Peyer's patch (tissue), 4 donors: ENCODE data around the gene SLC29A1. TPM values are rescaled to one million over a fixed set of nuclear protein-coding genes. Genes with fewer than 3 reads are reported as not detected.

Experiments used
- DNase-seq, 3 donors: peaks; one replicate each; pipeline ENCODE4 v3.0.0-alpha.2; 2017 to 2019
- H3K27ac ChIP-seq, 4 donors: fragments of 200-600 bp; sonication (generic); one replicate each; pipeline ENCODE4 v1.5.1; 2016 to 2019
- H3K27me3 ChIP-seq, 2 donors: fragments of 200-600 bp; sonication (generic); one replicate each; pipeline ENCODE4 v1.5.1; 2019
- H3K36me3 ChIP-seq, 3 donors: fragments of 200-600 bp; sonication (generic); one replicate each; pipeline ENCODE4 v1.5.1; 2016 to 2019
- H3K4me1 ChIP-seq, 4 donors: fragments of 200-600 bp; sonication (generic); one replicate each; pipeline ENCODE4 v1.5.1; 2016 to 2019
- H3K4me3 ChIP-seq, 4 donors: fragments of 200-600 bp; sonication (generic); 1 replicate in 3 of 4; 2 replicates in 1 of 4; pipeline ENCODE4 v1.5.1; 2016 to 2019; ENCODE audit warnings: mild to moderate bottlenecking in 1 of 4
- H3K9me3 ChIP-seq, 4 donors: fragments of 200-600 bp; sonication (generic); one replicate each; pipeline ENCODE4 v1.5.1; 2016 to 2019; ENCODE audit warnings: mild to moderate bottlenecking in 1 of 4
- POLR2A ChIP-seq, 2 donors: fragments of 450-650 bp; IDR thresholded peaks; one replicate each; pipeline ENCODE4 v1.5.1; 2017; ENCODE audit warnings: antibody characterized with exemption in 2 of 2, mild to moderate bottlenecking in 2 of 2, moderate library complexity in 2 of 2
- total RNA-seq, 4 donors: library from RNA; depleted of rRNA; stranded (reverse); fragments of >200 nt; gene quantifications; one replicate each; pipeline ENCODE4 v1.1.0, GENCODE V29; 2016
- TF ChIP-seq, protein P1 (sequence below), 6 experiments: fragments of 450-650 bp in 4 of 6; fragments of 200-600 bp in 2 of 6; sonication (generic) in 1 of 6; IDR thresholded peaks; one replicate each; pipeline ENCODE4 v1.5.1; 2017 to 2019; ENCODE audit warnings: antibody characterized with exemption in 6 of 6, mild to moderate bottlenecking in 3 of 6, moderate library complexity in 1 of 6

Gene SLC29A1
- total RNA-seq, 4 donors from 2014 or later: 4.4 to 25.6 (median 19.5) TPM

DNA sequence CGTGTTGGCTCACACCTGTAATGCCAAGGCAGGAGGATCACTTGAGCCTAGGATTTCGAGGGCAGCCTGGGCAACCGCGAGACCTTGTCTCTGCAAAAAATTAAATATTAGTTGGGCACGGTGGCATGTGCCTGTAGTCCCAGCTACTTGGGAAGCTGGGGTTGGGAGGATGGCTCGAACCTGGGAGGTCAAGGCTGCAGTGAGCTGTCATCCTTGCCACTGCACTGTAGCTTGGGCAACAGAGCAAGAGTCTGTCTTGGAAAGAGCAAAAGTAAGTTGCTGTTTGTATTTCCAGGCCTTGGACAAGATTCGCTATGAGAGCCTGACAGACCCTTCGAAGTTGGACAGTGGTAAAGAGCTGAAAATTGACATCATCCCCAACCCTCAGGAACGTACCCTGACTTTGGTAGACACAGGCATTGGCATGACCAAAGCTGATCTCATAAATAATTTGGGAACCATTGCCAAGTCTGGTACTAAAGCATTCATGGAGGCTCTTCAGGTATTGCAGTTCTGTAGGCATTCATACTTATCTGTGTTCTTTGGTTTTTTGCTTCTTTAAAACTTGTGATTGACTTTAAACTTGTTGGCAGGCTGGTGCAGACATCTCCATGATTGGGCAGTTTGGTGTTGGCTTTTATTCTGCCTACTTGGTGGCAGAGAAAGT is 25.8 kb downstream of the SLC29A1 start:
- Histone ChIP-seq H3K4me3 (no peak overlapping the region), H3K4me1 (peaks cover 0 to 39% (median 10%) of the 10 kb centered on the region in 4 donors), H3K9me3 (no peaks in the 10 kb centered on the region), H3K36me3 (peaks cover 0 to 54% (median 0%) of the 10 kb centered on the region in 3 donors), H3K27me3 (no peaks in the 10 kb centered on the region), H3K27ac (peak overlapping the region in 1 of 4 donors; percentile 92)
- no peak for TF ChIP-seq POLR2A (IDR thresholded peaks at IDR 0.05)
- TF ChIP-seq, protein P1, sequence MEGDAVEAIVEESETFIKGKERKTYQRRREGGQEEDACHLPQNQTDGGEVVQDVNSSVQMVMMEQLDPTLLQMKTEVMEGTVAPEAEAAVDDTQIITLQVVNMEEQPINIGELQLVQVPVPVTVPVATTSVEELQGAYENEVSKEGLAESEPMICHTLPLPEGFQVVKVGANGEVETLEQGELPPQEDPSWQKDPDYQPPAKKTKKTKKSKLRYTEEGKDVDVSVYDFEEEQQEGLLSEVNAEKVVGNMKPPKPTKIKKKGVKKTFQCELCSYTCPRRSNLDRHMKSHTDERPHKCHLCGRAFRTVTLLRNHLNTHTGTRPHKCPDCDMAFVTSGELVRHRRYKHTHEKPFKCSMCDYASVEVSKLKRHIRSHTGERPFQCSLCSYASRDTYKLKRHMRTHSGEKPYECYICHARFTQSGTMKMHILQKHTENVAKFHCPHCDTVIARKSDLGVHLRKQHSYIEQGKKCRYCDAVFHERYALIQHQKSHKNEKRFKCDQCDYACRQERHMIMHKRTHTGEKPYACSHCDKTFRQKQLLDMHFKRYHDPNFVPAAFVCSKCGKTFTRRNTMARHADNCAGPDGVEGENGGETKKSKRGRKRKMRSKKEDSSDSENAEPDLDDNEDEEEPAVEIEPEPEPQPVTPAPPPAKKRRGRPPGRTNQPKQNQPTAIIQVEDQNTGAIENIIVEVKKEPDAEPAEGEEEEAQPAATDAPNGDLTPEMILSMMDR (IDR thresholded peaks at IDR 0.05): no peak
- no peak for DNase-seq

DNA sequence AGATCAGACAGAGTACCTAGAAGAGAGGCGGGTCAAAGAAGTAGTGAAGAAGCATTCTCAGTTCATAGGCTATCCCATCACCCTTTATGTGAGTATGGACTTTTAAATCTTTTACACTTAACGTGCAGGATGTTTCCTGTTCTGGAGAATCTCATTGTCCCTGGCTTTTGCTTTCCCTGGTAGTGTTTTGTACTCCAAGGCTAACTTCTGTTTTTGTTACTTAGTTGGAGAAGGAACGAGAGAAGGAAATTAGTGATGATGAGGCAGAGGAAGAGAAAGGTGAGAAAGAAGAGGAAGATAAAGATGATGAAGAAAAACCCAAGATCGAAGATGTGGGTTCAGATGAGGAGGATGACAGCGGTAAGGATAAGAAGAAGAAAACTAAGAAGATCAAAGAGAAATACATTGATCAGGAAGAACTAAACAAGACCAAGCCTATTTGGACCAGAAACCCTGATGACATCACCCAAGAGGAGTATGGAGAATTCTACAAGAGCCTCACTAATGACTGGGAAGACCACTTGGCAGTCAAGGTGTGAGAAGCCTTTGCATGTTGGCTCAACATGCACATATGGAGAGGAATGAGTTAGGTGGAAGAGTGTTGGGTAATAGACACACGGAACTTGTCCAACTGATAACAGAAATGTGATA is 26.8 kb downstream of the SLC29A1 start:
- no peaks in the 10 kb centered on the region for H3K27me3 ChIP-seq
- no peaks in the 10 kb centered on the region for H3K9me3 ChIP-seq
- H3K27ac ChIP-seq: no peak overlapping the region
- H3K36me3 ChIP-seq: peaks cover 0 to 64% (median 0%) of the 10 kb centered on the region in 3 donors
- peaks cover 0 to 41% (median 10%) of the 10 kb centered on the region in 4 donors for H3K4me1 ChIP-seq
- TF ChIP-seq POLR2A (IDR thresholded peaks at IDR 0.05): no peak
- TF ChIP-seq, protein P1 (IDR thresholded peaks at IDR 0.05): no peak
- DNase-seq: no peak
- H3K4me3 ChIP-seq: no peak overlapping the region

DNA sequence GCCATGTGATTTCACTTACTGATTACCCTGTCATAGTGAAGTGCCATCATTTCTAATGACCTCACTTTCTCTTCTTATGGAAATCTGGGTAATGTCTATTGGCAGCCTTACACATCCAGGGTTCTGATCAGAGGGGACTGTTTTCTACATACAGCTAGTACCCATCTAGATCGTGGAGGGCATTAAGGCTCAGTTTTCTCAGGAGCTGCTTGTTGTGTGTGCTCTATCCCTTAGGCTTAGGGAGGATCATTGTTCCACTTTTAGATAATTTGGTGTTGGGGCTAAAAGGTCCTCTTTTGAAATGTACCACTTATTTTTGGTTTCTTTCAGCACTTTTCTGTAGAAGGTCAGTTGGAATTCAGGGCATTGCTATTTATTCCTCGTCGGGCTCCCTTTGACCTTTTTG is 27.3 kb downstream of the SLC29A1 start:
- Histone ChIP-seq H3K27ac (no peak overlapping the region), H3K4me3 (no peak overlapping the region)

DNA sequence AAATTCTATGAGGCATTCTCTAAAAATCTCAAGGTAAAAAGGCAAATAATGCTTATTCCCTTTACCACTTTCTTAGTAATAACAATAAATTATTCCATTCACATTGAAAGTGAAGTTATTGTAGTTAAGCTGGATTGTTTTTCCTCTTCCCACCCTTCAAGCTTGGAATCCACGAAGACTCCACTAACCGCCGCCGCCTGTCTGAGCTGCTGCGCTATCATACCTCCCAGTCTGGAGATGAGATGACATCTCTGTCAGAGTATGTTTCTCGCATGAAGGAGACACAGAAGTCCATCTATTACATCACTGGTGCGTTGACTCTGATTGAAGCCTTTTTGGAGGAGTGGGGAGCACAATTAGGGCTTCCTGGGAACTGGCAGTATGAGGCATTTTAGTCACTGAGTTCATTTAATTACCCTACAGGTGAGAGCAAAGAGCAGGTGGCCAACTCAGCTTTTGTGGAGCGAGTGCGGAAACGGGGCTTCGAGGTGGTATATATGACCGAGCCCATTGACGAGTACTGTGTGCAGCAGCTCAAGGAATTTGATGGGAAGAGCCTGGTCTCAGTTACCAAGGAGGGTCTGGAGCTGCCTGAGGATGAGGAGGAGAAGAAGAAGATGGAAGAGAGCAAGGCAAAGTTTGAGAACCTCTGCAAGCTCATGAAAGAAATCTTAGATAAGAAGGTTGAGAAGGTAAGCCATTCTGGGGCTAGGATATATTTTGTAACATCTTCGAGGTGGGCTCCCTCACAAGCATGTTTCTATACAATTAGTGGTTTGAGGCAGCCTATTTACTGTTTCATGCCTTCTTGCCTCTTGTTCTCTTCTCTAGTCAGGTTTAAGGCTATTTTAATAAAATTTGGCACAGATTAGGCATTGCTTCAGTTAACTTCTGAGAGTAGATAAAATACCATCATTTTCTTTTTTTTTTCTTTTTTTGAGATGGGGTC is 28.5 kb downstream of the SLC29A1 start:
- H3K4me1 ChIP-seq: peaks cover 4 to 43% (median 11%) of the 10 kb centered on the region in 4 donors
- peaks cover 0 to 65% (median 0%) of the 10 kb centered on the region in 3 donors for H3K36me3 ChIP-seq
- H3K27ac ChIP-seq: no peak overlapping the region
- no peak for TF ChIP-seq POLR2A (IDR thresholded peaks at IDR 0.05)
- TF ChIP-seq, protein P1 (IDR thresholded peaks at IDR 0.05): no peak
- no peak overlapping the region for H3K4me3 ChIP-seq
- DNase-seq: no peak
- no peaks in the 10 kb centered on the region for H3K27me3 ChIP-seq
- H3K9me3 ChIP-seq: no peaks in the 10 kb centered on the region

More for the DNA sequence above, 27.3 kb downstream of the SLC29A1 start:
- DNase-seq: no peak
- TF ChIP-seq, protein P1 (IDR thresholded peaks at IDR 0.05): no peak
- TF ChIP-seq POLR2A (IDR thresholded peaks at IDR 0.05): no peak
- Histone ChIP-seq H3K9me3 (no peaks in the 10 kb centered on the region), H3K27me3 (no peaks in the 10 kb centered on the region), H3K36me3 (peaks cover 0 to 65% (median 0%) of the 10 kb centered on the region in 3 donors), H3K4me1 (peaks cover 0 to 38% (median 9%) of the 10 kb centered on the region in 4 donors)
